ENCODE results near the gene PPP4R2. TPM values are rescaled to one million over a fixed set of nuclear protein-coding genes. Genes with fewer than 3 reads are reported as not detected.

The PPP4R2 gene, protein sequence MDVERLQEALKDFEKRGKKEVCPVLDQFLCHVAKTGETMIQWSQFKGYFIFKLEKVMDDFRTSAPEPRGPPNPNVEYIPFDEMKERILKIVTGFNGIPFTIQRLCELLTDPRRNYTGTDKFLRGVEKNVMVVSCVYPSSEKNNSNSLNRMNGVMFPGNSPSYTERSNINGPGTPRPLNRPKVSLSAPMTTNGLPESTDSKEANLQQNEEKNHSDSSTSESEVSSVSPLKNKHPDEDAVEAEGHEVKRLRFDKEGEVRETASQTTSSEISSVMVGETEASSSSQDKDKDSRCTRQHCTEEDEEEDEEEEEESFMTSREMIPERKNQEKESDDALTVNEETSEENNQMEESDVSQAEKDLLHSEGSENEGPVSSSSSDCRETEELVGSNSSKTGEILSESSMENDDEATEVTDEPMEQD
- 24.3 TPM for total RNA-seq

- no peaks in the 10 kb centered on the region for H3K9me3 ChIP-seq
- peaks cover 49% of the 10 kb centered on the region for H3K4me1 ChIP-seq
- DNase-seq (ENCODE audit: extremely low spot score in 2 of 2): peak in 1 of 2 donors; percentile 91
- H3K4me3 ChIP-seq: peak within 1 kb of the TSS; percentile 69 to 78
- TF ChIP-seq, protein P1, sequence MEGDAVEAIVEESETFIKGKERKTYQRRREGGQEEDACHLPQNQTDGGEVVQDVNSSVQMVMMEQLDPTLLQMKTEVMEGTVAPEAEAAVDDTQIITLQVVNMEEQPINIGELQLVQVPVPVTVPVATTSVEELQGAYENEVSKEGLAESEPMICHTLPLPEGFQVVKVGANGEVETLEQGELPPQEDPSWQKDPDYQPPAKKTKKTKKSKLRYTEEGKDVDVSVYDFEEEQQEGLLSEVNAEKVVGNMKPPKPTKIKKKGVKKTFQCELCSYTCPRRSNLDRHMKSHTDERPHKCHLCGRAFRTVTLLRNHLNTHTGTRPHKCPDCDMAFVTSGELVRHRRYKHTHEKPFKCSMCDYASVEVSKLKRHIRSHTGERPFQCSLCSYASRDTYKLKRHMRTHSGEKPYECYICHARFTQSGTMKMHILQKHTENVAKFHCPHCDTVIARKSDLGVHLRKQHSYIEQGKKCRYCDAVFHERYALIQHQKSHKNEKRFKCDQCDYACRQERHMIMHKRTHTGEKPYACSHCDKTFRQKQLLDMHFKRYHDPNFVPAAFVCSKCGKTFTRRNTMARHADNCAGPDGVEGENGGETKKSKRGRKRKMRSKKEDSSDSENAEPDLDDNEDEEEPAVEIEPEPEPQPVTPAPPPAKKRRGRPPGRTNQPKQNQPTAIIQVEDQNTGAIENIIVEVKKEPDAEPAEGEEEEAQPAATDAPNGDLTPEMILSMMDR (IDR thresholded peaks at IDR 0.05): peak in 1 of 3 experiments; percentile 3
- TF ChIP-seq POLR2AphosphoS5 (IDR thresholded peaks at IDR 0.05; ENCODE audit: insufficient read depth in 1 of 2, low read depth in 1 of 2) (peak in 1 of 2 donors; percentile 66), POLR2A (IDR thresholded peaks at IDR 0.05) (peak; percentile 21 to 92)
- intact Hi-C loops (cut with DNase I): loop anchor here (2.0 kb wide), 1 partner anchor 148 kb away; the partner anchor contains the start of gene SHQ1
- H3K27ac ChIP-seq: peak within 1 kb of the TSS; percentile 97
- H3K36me3 ChIP-seq: peaks cover 0 to 5% of the 10 kb centered on the region in 2 donors
- no peaks in the 10 kb centered on the region for H3K27me3 ChIP-seq
These were observed at the start of gene PPP4R2 for GRCh38 chr3:72996473-72997333. TSS of gene PPP4R2 (plus strand) at chr3:72996811. CDS start at chr3:72997038, 227 bp downstream.

DNA sequence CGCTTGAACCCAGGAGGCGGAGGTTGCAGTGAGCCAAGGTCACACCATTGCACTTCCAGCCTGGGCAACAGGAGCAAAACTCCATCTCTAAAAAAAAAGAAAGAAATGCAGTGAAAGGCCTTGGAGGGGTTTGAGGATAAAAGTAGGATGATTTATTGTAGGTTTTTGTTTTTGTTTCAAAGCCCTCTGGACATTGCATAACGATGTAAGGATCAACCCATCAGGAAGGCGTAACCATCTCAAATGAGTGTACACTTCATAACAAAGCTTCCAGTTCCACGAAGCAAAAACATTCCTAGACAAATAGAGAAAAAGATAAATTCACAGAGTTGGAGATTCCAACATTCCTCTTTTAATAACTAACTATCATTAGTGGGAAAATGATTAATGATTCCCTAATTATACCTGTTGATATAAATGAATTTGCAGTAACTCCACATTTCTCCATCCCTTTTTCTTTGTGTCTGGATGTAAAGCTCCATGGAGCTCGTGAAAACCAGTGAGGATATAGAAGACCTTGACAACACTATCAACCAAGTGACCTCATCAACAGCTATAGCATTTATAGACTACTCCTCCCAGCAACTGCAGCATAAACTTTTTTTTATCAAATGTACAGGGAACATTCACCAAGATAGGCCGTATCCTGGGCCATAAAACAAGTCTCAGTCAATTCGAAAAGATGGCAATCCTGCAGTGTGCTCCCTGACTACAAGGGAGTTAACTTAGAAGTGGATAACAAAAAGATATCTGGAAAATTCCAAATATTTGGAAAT is 48.7 kb upstream of the PPP4R2 start:
- intact Hi-C loops (cut with DNase I): no loop called here
- Histone ChIP-seq H3K9me3 (no peaks in the 10 kb centered on the region), H3K27me3 (no peaks in the 10 kb centered on the region), H3K27ac (no peak overlapping the region), H3K4me1 (no peaks in the 10 kb centered on the region), H3K4me3 (no peak overlapping the region), H3K36me3 (no peaks in the 10 kb centered on the region)
- TF ChIP-seq POLR2A (IDR thresholded peaks at IDR 0.05): no peak
- TF ChIP-seq, protein P1 (IDR thresholded peaks at IDR 0.05): no peak
- TF ChIP-seq POLR2AphosphoS5 (IDR thresholded peaks at IDR 0.05; ENCODE audit: insufficient read depth in 1 of 2, low read depth in 1 of 2): no peak
- no peak for DNase-seq (ENCODE audit: extremely low spot score in 2 of 2)

- Histone ChIP-seq H3K27me3 (no peaks in the 10 kb centered on the region), H3K9me3 (no peaks in the 10 kb centered on the region), H3K27ac (no peak overlapping the region), H3K36me3 (no peaks in the 10 kb centered on the region), H3K4me1 (no peaks in the 10 kb centered on the region), H3K4me3 (no peak overlapping the region)
- intact Hi-C loops (cut with DNase I): no loop called here
- TF ChIP-seq, protein P1 (IDR thresholded peaks at IDR 0.05): no peak
- no peak for TF ChIP-seq POLR2AphosphoS5 (IDR thresholded peaks at IDR 0.05; ENCODE audit: insufficient read depth in 1 of 2, low read depth in 1 of 2)
- DNase-seq (ENCODE audit: extremely low spot score in 2 of 2): no peak
These were observed 47.6 kb upstream of the PPP4R2 start for GRCh38 chr3:72949016-72949415.

GRCh38 chr3:72950372-72950771 is 46.2 kb upstream of the PPP4R2 start:
- Histone ChIP-seq H3K27me3 (no peaks in the 10 kb centered on the region), H3K9me3 (no peaks in the 10 kb centered on the region), H3K4me3 (no peak overlapping the region), H3K27ac (no peak overlapping the region), H3K36me3 (no peaks in the 10 kb centered on the region), H3K4me1 (no peaks in the 10 kb centered on the region)
- intact Hi-C loops (cut with DNase I): loop anchor here (10.0 kb wide), 1 partner anchor 114 kb away; the partner anchor contains the start of gene EBLN2
- no peak for TF ChIP-seq POLR2A (IDR thresholded peaks at IDR 0.05)
- TF ChIP-seq, protein P1 (IDR thresholded peaks at IDR 0.05): no peak
- TF ChIP-seq POLR2AphosphoS5 (IDR thresholded peaks at IDR 0.05; ENCODE audit: insufficient read depth in 1 of 2, low read depth in 1 of 2): no peak
- no peak for DNase-seq (ENCODE audit: extremely low spot score in 2 of 2)
